GM12801 (cell line): Measurements from ENCODE around the gene PGAP3.

Experiments used
- TF ChIP-seq, protein P1 (sequence below): IDR thresholded peaks from one replicate; pipeline ENCODE4 v1.5.1; 2011; ENCODE audit warnings: control low read depth; ENCODE audit not compliant: insufficient read length; ENCODE audit errors: extremely low read depth

PGAP3 gene

DNA sequence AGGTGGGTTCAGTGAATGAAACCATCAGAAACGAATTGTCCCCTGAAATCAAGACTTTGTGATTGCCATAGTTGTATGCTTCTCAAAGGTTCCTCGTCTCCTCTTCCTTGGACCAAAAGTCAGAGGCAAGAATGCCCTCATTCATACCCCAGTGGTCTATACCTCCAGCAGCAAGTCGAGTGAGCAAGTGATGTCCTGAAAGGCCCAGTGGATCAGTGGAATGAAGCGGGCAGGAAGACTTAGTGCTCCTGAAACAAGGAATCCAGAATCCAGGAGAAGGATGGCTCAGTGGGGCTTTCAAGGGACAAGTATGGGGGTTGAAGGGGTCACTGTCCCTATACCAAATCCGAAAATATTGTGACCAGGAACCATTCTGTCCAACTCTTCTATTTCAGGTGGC lies 6.7 kb upstream of the PGAP3 start:
- TF ChIP-seq, protein P1, sequence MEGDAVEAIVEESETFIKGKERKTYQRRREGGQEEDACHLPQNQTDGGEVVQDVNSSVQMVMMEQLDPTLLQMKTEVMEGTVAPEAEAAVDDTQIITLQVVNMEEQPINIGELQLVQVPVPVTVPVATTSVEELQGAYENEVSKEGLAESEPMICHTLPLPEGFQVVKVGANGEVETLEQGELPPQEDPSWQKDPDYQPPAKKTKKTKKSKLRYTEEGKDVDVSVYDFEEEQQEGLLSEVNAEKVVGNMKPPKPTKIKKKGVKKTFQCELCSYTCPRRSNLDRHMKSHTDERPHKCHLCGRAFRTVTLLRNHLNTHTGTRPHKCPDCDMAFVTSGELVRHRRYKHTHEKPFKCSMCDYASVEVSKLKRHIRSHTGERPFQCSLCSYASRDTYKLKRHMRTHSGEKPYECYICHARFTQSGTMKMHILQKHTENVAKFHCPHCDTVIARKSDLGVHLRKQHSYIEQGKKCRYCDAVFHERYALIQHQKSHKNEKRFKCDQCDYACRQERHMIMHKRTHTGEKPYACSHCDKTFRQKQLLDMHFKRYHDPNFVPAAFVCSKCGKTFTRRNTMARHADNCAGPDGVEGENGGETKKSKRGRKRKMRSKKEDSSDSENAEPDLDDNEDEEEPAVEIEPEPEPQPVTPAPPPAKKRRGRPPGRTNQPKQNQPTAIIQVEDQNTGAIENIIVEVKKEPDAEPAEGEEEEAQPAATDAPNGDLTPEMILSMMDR = no peak

DNA sequence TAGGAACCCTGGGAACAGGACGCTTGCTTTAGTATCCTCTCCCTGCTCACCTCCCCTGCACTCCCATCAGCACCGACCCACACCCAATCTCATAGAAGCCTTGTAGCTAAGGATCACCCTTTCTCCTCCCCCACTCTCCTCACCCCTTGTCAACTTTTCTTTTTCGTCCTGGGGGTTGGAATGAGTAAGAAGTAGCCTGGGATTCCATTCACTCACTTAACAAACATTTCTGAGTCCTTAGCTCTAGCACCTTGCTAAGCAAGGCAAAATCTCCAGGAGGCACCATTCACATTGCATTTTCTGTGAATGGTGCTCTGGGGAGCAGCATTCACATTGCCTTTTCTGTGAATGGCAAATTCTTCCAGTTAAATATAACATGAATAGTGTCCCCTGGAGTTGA lies 1.1 kb upstream of the PGAP3 start:
- TF ChIP-seq, protein P1 = no peak

GRCh38 chr17:39688475-39688835 lies 598 bp upstream of the PGAP3 start:
- TF ChIP-seq, protein P1 = no peak

DNA sequence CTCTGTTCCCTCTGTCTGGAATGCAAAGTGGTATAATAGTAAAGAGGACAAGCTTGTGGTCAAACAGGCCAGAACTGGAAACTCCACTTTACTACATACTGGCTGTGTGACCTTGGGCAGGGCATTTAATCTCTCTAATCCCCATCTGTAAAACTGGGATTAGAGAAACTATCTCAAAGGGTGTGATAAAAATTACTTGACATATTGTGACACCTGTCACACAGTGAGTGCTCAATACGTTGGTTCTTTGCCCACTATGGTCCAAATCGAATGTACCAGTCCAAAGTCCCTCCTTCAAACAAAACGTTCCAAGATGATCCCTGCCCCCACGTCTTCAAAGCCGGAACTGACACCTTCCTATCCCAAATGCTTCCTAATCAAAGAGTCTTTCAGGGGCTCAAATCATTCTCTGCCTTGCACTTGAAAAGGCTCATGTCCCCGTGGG lies 734 bp downstream of the PGAP3 start:
- TF ChIP-seq, protein P1 = no peak

DNA sequence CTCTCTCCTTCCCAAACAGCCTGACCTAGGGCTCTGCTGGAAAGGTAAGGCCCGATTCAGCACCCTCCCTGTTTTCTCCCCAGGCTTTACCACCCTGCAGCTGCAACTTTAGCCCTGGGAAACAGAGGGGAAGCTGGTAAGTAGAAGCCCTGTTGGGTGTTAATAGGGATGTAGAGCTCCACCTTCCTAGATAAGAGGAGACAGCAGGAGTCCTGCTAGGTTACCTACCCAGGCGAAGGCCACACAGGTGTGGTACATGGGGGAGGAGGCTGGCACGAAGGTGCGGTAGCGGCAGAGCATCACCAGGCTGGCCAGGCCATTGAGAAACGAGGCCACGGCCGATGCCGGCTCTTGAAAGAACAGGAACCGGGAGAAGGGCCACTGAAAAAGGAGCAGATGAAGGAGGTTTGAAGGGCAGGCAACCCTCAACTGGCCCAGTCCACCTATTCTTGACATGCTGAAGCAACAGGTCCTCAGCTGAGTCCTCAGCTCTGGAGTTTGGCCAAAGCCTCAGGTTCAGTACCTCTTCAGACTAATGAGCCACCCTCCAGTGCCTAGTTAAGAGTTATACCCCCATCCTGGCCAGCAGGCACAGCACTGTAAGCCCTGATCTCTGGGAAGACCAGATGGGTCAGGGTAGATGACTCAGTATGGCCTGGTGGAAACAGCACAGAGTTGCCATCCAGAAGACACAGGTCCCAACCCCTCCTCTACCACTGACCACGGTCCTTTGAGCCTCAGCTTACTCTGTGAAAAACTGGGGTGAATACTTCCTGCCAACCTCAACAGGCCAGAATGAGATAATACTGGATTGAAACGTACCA lies 3.3 kb downstream of the PGAP3 start:
- TF ChIP-seq, protein P1 = no peak

- TF ChIP-seq, protein P1 = no peak
Measured at GRCh38 chr17:39683295-39683939, 4.4 kb downstream of the PGAP3 start.

GRCh38 chr17:39679521-39680192 lies 8.2 kb downstream of the PGAP3 start:
- TF ChIP-seq, protein P1 = no peak
